GM12874 (cell line): ENCODE data around the gene NUAK2.

Source experiments
- CTCF ChIP-seq: IDR thresholded peaks from 2 replicates; pipeline ENCODE4 v1.5.1; 2011; ENCODE audit warnings: low read depth, mild to moderate bottlenecking, control low read depth, low read length, moderate library complexity; ENCODE audit not compliant: insufficient read depth

The NUAK2 gene

GRCh38 chr1:205324781-205325180 lies 3.2 kb upstream of the NUAK2 start:
- no peak for TF ChIP-seq CTCF

GRCh38 chr1:205323794-205324193 lies 2.2 kb upstream of the NUAK2 start:
- no peak for TF ChIP-seq CTCF

GRCh38 chr1:205321959-205322283 lies 376 bp upstream of the NUAK2 start:
- TF ChIP-seq CTCF, result no peak

GRCh38 chr1:205319081-205320018 lies 2.2 kb downstream of the NUAK2 start:
- no peak for TF ChIP-seq CTCF

GRCh38 chr1:205318231-205318991 lies 3.1 kb downstream of the NUAK2 start:
- TF ChIP-seq CTCF, result no peak

GRCh38 chr1:205317311-205317917 lies 4.1 kb downstream of the NUAK2 start:
- no peak for TF ChIP-seq CTCF

- TF ChIP-seq CTCF, result no peak
Measured at GRCh38 chr1:205316161-205316566, 5.4 kb downstream of the NUAK2 start.
